Kidney epithelial cell (primary cell): ENCODE measurements around the gene SPATA9. TPM values are rescaled to one million over a fixed set of nuclear protein-coding genes. Genes with fewer than 3 reads are reported as not detected.

Source experiments
- DNase-seq: peaks from one replicate; pipeline ENCODE4 v3.0.0-alpha.2; 2010; ENCODE audit warnings: low read depth
- H3K27me3 ChIP-seq: 2 replicates; pipeline ENCODE4 v1.6.0; 2011; ENCODE audit warnings: low read length; ENCODE audit not compliant: control insufficient read depth, insufficient read depth
- H3K36me3 ChIP-seq: 2 replicates; pipeline ENCODE4 v1.5.1; 2011; ENCODE audit warnings: low read length; ENCODE audit not compliant: control insufficient read depth, insufficient read depth
- H3K4me3 ChIP-seq: 2 replicates; pipeline ENCODE4 v1.5.1; 2011; ENCODE audit warnings: low read depth, mild to moderate bottlenecking, control low read depth, low read length
- CTCF ChIP-seq: IDR thresholded peaks from 2 replicates; pipeline ENCODE4 v1.5.1; 2011; ENCODE audit warnings: mild to moderate bottlenecking, moderate library complexity, low read length, control low read depth, inconsistent platforms; ENCODE audit not compliant: insufficient read depth, poor library complexity, severe bottlenecking
- total RNA-seq: library from RNA; depleted of rRNA; stranded (reverse); fragments of >200 nt; gene quantifications from 2 replicates; pipeline ENCODE4 v1.2.3, GENCODE V29; 2015

Gene SPATA9
- total RNA-seq, 1 donor from 2014 or later: not detected

GRCh38 chr5:95673081-95673480 is 9.7 kb downstream of the SPATA9 start:
- Histone ChIP-seq H3K4me3 (no peak overlapping the region), H3K27me3 (no peaks in the 10 kb centered on the region), H3K36me3 (no peaks in the 10 kb centered on the region)
- no peak for TF ChIP-seq CTCF
- DNase-seq: no peak

- TF ChIP-seq CTCF: no peak
- no peaks in the 10 kb centered on the region for H3K27me3 ChIP-seq
- no peak overlapping the region for H3K4me3 ChIP-seq
- no peaks in the 10 kb centered on the region for H3K36me3 ChIP-seq
- no peak for DNase-seq
Measured at GRCh38 chr5:95672641-95673040, 10.2 kb downstream of the SPATA9 start.

GRCh38 chr5:95671826-95672225 is 11.0 kb downstream of the SPATA9 start:
- Histone ChIP-seq H3K4me3 (no peak overlapping the region), H3K36me3 (no peaks in the 10 kb centered on the region), H3K27me3 (no peaks in the 10 kb centered on the region)
- DNase-seq: no peak
- TF ChIP-seq CTCF: no peak

- H3K27me3 ChIP-seq: no peaks in the 10 kb centered on the region
- H3K4me3 ChIP-seq: no peak overlapping the region
- no peak for TF ChIP-seq CTCF
- H3K36me3 ChIP-seq: no peaks in the 10 kb centered on the region
- no peak for DNase-seq
Measured at GRCh38 chr5:95670568-95670967, 12.2 kb downstream of the SPATA9 start.

- TF ChIP-seq CTCF: no peak
- Histone ChIP-seq H3K36me3 (no peaks in the 10 kb centered on the region), H3K4me3 (no peak overlapping the region)
Measured at GRCh38 chr5:95669985-95670384, 12.8 kb downstream of the SPATA9 start.

GRCh38 chr5:95669540-95669939 is 13.3 kb downstream of the SPATA9 start:
- no peak for DNase-seq
- TF ChIP-seq CTCF: no peak
- Histone ChIP-seq H3K36me3 (no peaks in the 10 kb centered on the region), H3K27me3 (no peaks in the 10 kb centered on the region), H3K4me3 (no peak overlapping the region)

More at GRCh38 chr5:95669985-95670384, 12.8 kb downstream of the SPATA9 start:
- no peaks in the 10 kb centered on the region for H3K27me3 ChIP-seq
- no peak for DNase-seq
